Astrocyte (in vitro differentiated cells and primary cell): ENCODE results near the gene PHF1. TPM values are rescaled to one million over a fixed set of nuclear protein-coding genes. Genes with fewer than 3 reads are reported as not detected.

ENCODE experiments used
- DNase-seq: peaks from one replicate; pipeline ENCODE4 v3.0.0-alpha.2; 2010; ENCODE audit warnings: low read depth
- FAIRE-seq: peaks from 2 replicates; lab custom pipeline; 2011; peaks lifted over from hg19 to GRCh38; lab: Jason Lieb, UNC
- H2AFZ ChIP-seq: 2 replicates; pipeline ENCODE4 v1.6.0; 2012; ENCODE audit warnings: low read depth, low read length, inconsistent platforms
- H3K27ac ChIP-seq: 2 replicates; pipeline ENCODE4 v1.5.1; 2011; ENCODE audit warnings: low read depth, low read length, inconsistent platforms
- H3K27me3 ChIP-seq: 2 replicates; pipeline ENCODE4 v1.6.0; 2011; ENCODE audit warnings: low read length, inconsistent platforms; ENCODE audit not compliant: insufficient read depth
- H3K36me3 ChIP-seq: 2 replicates; pipeline ENCODE4 v1.5.1; 2011; ENCODE audit warnings: low read length, inconsistent platforms; ENCODE audit not compliant: insufficient read depth
- H3K4me1 ChIP-seq: 2 replicates; pipeline ENCODE4 v1.5.1; 2011; ENCODE audit warnings: low read length, inconsistent platforms; ENCODE audit not compliant: insufficient read depth
- H3K4me2 ChIP-seq: 2 replicates; pipeline ENCODE4 v1.6.0; 2012; ENCODE audit warnings: low read length, inconsistent platforms
- H3K4me3 ChIP-seq: 2 replicates; pipeline ENCODE4 v1.5.1; 2011; ENCODE audit warnings: low read depth, mild to moderate bottlenecking, low read length, inconsistent platforms; ENCODE audit not compliant: insufficient read depth
- H3K79me2 ChIP-seq: 2 replicates; pipeline ENCODE4 v1.6.0; 2012; ENCODE audit warnings: mild to moderate bottlenecking, low read length, inconsistent platforms; ENCODE audit not compliant: insufficient read depth
- H3K9ac ChIP-seq: 2 replicates; pipeline ENCODE4 v1.6.0; 2012; ENCODE audit warnings: mild to moderate bottlenecking, low read length, inconsistent platforms
- H3K9me3 ChIP-seq: 2 replicates; pipeline ENCODE4 v1.5.1; 2012; ENCODE audit warnings: low read depth, mild to moderate bottlenecking, low read length, inconsistent platforms; ENCODE audit not compliant: insufficient read depth
- H4K20me1 ChIP-seq: 2 replicates; pipeline ENCODE4 v1.6.0; 2012; ENCODE audit warnings: low read length, inconsistent platforms; ENCODE audit not compliant: insufficient read depth
- H3K27ac Mint-ChIP-seq: one replicate; pipeline ENCODE4 v1.8.0; 2021; ENCODE audit warnings: mild to moderate bottlenecking, mixed read lengths; ENCODE audit not compliant: unreplicated experiment
- H3K27me3 Mint-ChIP-seq: one replicate; pipeline ENCODE4 v1.8.0; 2021; ENCODE audit warnings: low read depth, mixed read lengths; ENCODE audit not compliant: unreplicated experiment
- H3K36me3 Mint-ChIP-seq: one replicate; pipeline ENCODE4 v1.8.0; 2021; ENCODE audit warnings: low read depth, mixed read lengths; ENCODE audit not compliant: unreplicated experiment
- H3K4me1 Mint-ChIP-seq: one replicate; pipeline ENCODE4 v1.8.0; 2021; ENCODE audit warnings: low read depth, mixed read lengths; ENCODE audit not compliant: unreplicated experiment
- H3K4me3 Mint-ChIP-seq: one replicate; pipeline ENCODE4 v1.8.0; 2021; ENCODE audit warnings: mild to moderate bottlenecking, moderate library complexity, mixed read lengths; ENCODE audit not compliant: unreplicated experiment
- H3K9me3 Mint-ChIP-seq: one replicate; pipeline ENCODE4 v1.8.0; 2021; ENCODE audit warnings: mild to moderate bottlenecking, mixed read lengths; ENCODE audit not compliant: unreplicated experiment
- CTCF ChIP-seq: IDR thresholded peaks from 2 replicates; pipeline ENCODE4 v1.5.1; 2011; ENCODE audit warnings: low read depth, mild to moderate bottlenecking, inconsistent platforms, low read length, moderate library complexity; ENCODE audit not compliant: insufficient read depth
- EZH2 ChIP-seq: IDR thresholded peaks from 2 replicates; pipeline ENCODE4 v1.6.1; 2012; ENCODE audit warnings: mild to moderate bottlenecking, low read length, inconsistent platforms; ENCODE audit not compliant: insufficient read depth
- total RNA-seq: library from RNA; stranded (reverse); gene quantifications from 2 replicates; pipeline ENCODE4 v1.2.1, GENCODE V29; 2021

PHF1 gene
- total RNA-seq, 1 donor from 2014 or later = 34.3 TPM

- H3K27me3 Mint-ChIP-seq = no peaks in the 10 kb centered on the region
- H3K36me3 Mint-ChIP-seq = peaks cover 7% of the 10 kb centered on the region
- TF ChIP-seq CTCF = peak; percentile 31
- no peak for TF ChIP-seq EZH2
- Histone ChIP-seq H3K79me2 (peaks cover 41% of the 10 kb centered on the region), H3K4me2 (peak overlapping the region; percentile 100), H3K9me3 (no peaks in the 10 kb centered on the region), H3K9ac (peak overlapping the region; percentile 92), H3K36me3 (no peaks in the 10 kb centered on the region), H3K27me3 (no peaks in the 10 kb centered on the region), H3K4me3 (peak overlapping the region; percentile 66), H3K4me1 (peaks cover 33% of the 10 kb centered on the region), H4K20me1 (peaks cover 34% of the 10 kb centered on the region), H2AFZ (peak overlapping the region; percentile 62), H3K27ac (peak overlapping the region; percentile 79)
- H3K4me3 Mint-ChIP-seq = peak overlapping the region; percentile 93
- H3K27ac Mint-ChIP-seq = peak overlapping the region; percentile 96
- H3K9me3 Mint-ChIP-seq = no peaks in the 10 kb centered on the region
- H3K4me1 Mint-ChIP-seq = peaks cover 58% of the 10 kb centered on the region
- DNase-seq (peak; percentile 68), FAIRE-seq (no peak)
These were observed 15.1 kb downstream of the PHF1 start for GRCh38 chr6:33425668-33426577.

GRCh38 chr6:33426590-33427511 lies 16.0 kb downstream of the PHF1 start:
- Histone ChIP-seq H3K9me3 (no peaks in the 10 kb centered on the region), H3K27me3 (no peaks in the 10 kb centered on the region), H3K4me1 (peaks cover 40% of the 10 kb centered on the region), H3K4me3 (peak overlapping the region; percentile 70), H3K9ac (peak overlapping the region; percentile 92), H3K27ac (peak overlapping the region; percentile 79), H3K4me2 (peak overlapping the region; percentile 100), H4K20me1 (peaks cover 41% of the 10 kb centered on the region), H3K36me3 (no peaks in the 10 kb centered on the region), H2AFZ (no peak overlapping the region), H3K79me2 (peaks cover 45% of the 10 kb centered on the region)
- DNase-seq = no peak
- H3K27me3 Mint-ChIP-seq = no peaks in the 10 kb centered on the region
- peaks cover 5% of the 10 kb centered on the region for H3K36me3 Mint-ChIP-seq
- no peak for TF ChIP-seq EZH2
- TF ChIP-seq CTCF = no peak
- peaks cover 54% of the 10 kb centered on the region for H3K4me1 Mint-ChIP-seq
- FAIRE-seq = no peak
- peak overlapping the region; percentile 93 for H3K4me3 Mint-ChIP-seq
- H3K27ac Mint-ChIP-seq = peak overlapping the region; percentile 96
- H3K9me3 Mint-ChIP-seq = no peaks in the 10 kb centered on the region
